GM21528 (cell line): ENCODE measurements around the gene TDRD9.

Experiments
- ATAC-seq: cut with Tn5 transposase; IDR thresholded peaks from one replicate; pipeline ENCODE4 v1.9.1; 2021; ENCODE audit warnings: mild to moderate bottlenecking, moderate library complexity; ENCODE audit not compliant: unreplicated experiment, low FRiP score

The TDRD9 gene

DNA sequence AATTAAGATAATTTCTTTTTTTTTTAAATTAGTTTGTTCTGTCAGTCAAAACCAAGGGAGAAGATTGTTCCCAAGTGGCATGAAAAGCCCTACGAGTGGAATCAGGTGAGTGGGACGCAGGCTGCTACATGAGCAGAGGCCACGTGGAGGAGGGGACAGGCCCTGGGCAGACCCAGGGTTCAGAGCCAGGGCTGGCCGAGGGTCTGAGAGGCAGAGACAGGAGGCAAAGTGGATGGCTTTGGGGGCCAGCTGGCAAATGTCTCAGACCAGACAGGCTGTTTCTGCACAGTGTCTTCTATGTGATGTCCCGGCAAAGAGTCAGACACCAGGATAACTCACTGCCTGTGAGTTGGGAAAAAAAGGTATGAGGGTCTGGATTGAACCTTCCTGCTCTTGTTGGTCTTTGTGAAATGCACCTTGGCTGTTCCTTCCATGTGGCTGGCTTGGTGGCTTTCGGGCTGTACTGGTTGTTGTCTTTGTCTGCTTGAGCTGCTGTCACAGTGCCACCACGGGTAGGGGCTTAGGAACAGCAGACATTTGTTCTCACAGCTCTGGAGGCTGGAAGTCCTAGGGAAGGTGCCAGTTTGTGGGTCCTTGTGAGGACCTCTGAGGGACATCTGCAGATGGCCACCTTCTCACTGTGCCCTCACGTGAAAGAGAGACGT, 121.5 kb downstream of the TDRD9 start:
- no peak for ATAC-seq

GRCh38 chr14:104051092-104051813, 123.0 kb downstream of the TDRD9 start:
- ATAC-seq: no peak

GRCh38 chr14:104054222-104054905, 126.1 kb downstream of the TDRD9 start:
- no peak for ATAC-seq

DNA sequence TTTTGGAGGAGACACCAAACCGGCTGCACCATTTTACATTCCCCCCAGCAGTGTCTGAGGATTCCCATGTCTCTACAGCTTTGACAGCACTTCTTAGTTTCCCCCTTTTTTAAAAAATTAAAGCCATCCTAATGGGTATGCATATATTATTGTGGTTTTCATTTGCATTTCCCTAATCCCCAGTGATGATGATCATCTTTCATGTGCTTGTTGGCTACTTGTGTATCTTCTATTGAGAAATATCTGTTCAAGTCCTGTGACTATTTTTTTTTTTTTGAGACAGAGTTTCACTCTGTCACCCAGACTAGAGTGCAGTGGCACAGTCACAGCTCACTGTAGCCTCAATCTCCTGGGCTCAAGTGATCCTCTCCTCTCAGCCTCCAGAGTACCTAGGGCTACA, 134.0 kb downstream of the TDRD9 start:
- ATAC-seq: no peak

- no peak for ATAC-seq
These were observed 135.7 kb downstream of the TDRD9 start for GRCh38 chr14:104064003-104064402.

DNA sequence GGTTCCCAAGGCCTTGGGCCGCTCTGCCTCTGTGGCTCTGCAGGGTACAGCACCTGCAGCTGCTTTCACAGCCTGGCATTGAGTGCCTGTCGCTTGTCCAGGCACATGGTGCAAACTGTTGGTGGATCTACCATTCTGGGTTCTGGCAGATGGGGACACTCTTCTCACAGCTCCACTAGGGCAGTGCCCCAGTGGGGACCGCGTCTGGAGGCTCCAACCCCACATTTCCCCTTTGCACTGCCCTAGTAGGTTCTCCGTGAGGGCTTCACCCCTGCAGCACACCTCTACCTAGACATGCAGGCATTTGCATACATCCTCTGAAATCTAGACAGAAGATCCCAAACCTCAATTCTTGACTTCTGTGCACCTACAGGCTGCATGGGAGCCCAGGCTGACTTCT, 138.0 kb downstream of the TDRD9 start:
- ATAC-seq: no peak

DNA sequence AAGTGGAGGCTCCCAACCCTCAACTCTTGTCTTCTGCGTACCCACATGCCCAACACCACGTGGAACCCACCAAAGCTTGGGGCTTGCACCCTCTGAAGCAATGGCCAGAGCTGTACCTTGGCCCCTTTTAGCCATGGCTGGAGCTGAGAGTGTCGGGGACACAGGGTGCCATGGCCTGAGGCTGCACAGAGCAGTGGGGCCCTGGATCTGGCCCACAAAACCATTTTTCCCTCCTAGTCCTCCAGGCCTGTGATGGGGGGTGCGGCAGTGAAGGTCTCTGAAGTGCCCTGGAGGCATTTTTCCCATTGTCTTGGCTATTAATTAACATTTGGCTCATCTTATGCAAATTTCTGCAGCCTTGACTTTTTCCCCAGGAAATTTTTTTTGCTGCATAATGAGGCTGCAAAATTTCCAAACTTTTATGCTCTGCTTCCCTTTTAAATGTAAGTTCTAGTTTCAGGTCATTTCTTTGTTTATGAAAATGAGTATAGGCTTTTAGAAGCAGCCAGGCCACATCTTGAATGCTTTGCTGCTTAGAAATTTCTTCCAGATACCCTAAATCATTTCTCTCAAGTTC, 138.6 kb downstream of the TDRD9 start:
- no peak for ATAC-seq

GRCh38 chr14:104069541-104069940, 141.3 kb downstream of the TDRD9 start:
- ATAC-seq: no peak

DNA sequence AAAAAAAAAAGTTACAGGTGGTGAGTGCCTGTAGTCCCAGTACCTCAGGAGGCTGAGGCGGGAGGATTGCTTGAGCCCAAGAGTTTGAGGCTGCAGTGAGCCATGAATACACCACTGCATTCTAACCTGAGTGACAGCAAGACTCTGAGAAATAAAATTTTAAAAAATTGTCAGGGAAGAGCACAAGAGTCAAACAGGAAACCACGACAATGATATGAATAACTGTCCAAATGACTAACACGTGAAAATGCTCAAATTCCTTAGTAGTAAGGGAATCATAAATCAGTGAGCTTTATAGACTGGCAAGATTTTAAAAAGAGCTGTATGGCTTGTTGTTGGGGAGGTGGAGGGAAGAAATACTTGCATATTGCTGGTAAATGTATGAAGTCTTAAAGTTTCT, 144.3 kb downstream of the TDRD9 start:
- ATAC-seq: no peak

GRCh38 chr14:104073764-104074163, 145.5 kb downstream of the TDRD9 start:
- no peak for ATAC-seq

- no peak for ATAC-seq
These were observed 147.4 kb downstream of the TDRD9 start for GRCh38 chr14:104075530-104076151.

- no peak for ATAC-seq
These were observed 148.5 kb downstream of the TDRD9 start for GRCh38 chr14:104076743-104077142.

DNA sequence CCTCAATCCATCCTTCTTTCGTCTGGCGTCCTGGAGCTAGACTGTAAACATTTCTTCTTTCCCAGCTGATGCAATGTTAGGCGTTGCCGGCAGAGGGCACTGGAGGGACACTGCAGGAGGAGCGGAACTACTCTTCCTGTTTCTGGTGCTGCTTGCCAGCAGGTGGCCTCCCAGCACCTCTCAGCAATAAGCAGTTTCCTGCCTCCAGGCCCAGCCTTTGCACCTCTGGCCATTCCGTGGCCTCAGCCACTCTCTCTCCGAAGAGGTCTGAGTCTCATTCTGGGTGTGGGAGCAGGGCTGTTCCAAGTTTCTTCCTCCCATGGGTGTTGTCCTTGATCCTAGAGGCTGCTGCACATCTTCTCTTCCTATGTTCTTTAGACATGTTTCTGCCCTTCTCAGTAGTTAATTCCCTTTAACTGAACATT, 149.8 kb downstream of the TDRD9 start:
- peak; percentile 79 for ATAC-seq

DNA sequence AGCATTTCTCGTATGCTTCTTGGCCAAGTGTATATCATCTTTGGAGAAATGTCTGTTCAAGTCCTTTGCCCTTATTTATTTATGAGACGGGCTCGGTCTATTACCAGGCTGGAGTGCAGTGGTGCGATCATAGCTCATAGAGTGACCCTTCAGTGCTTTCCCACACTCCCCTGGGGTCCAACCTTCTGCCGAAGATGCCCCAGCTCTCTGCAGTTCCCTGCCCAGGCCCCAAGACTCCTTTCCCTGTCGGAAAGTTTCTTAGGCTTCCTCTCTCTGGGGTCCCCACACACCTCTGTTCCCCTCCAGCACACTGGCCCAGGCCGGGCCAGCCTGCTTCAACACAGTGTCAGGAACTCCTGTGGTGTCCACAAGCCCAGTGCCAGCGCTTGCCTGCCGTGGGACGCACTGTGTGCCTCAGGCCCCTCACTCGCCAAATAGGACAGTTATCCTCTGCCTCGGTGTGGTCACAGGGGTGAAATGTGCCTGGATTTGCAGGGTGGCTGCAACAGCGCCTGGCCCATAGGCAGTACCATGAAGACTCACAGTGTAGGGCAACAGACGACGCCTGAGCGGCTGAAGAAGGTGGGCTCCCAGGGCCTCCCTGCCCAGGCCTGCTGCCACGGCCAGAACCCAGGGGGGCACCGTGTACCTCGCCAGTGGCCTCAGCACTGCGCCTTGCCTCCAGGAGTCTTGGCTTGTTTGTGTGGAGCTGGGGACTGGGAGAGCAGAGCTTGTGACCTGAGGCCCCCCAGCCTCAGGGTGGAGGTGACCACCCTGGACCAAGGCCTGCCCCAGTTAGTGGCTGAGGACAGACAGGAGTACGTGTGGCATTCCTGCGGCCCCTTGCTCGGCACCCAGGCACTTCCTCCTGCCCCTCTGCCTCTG, 152.4 kb downstream of the TDRD9 start:
- no peak for ATAC-seq

GRCh38 chr14:104081261-104081835, 153.1 kb downstream of the TDRD9 start:
- no peak for ATAC-seq

DNA sequence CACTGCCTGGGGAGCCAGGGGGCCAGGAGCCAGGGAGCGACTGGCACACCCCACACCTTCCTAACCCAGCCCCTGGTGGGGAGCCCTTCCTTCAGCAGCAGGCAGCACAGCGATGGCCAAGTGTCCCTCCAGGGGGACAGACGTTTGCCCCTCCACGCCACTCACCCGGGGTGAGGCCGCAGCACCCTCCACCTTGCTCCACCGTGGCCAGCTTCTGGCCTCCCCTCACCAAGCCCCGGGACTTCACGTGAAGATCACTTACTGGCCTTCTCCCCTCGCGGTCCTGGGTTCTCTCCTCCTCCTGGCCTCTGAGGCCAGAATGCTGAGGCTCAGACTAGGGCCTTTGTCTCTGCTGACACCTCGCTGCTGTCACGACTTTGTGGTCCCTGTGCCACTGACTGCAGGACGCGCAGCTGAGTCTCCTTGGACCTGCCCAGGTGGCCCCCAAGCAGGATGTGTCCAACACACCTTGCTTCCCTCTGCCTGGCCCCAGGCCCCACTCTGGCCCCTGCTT, 153.8 kb downstream of the TDRD9 start:
- no peak for ATAC-seq

GRCh38 chr14:104082807-104083206, 154.6 kb downstream of the TDRD9 start:
- no peak for ATAC-seq

DNA sequence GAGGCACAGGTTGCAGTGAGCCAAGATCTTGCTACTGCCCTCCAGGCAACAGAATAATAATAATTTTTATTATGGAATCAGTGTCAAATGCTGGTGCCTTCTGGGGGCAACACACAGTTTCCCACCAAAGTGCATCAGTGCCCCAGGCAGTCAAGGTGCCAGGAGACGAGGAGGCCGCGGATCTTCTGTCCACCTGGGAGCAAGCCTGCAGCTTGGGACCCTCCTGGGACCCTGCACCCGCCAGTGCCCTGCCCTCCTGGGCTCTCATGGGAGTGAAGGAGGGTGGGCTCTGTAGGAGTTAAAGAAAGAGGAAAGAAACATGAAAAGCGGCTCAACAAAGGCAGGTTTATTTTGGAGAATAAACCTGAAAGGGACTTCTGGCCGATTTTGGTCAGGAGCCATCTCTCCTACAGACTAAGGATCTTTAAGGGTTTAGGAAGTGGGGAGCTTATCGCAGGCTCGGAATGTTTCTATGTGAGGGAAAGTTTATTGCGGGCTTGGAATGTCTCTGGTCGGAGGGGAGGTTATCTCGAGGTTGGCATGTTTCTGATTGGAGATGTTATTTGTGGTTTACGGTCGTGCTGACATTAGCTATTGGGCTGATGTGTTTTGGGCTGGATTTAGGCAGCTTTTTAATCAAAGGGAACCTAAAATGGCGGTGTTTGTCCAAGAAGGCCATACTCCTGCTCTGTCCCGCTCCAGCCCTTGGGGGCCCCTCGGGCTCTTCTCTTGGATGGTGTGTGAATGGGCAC, 156.2 kb downstream of the TDRD9 start:
- no peak for ATAC-seq
